Liver (tissue), 9 donors: ENCODE measurements around the gene SLC25A43. TPM values are rescaled to one million over a fixed set of nuclear protein-coding genes. Genes with fewer than 3 reads are reported as not detected.

Experiments used
- DNase-seq: peaks from one replicate; pipeline ENCODE4 v3.0.0-alpha.2; 2017; ENCODE audit warnings: low spot score
- H3K27ac ChIP-seq, 2 donors: one replicate each; pipeline ENCODE4 v1.7.0; 2013; ENCODE audit warnings: inconsistent platforms in 2 of 2, low read length in 2 of 2, control low read depth in 1 of 2, low read depth in 1 of 2, mild to moderate bottlenecking in 1 of 2
- H3K27me3 ChIP-seq, 4 donors: one replicate each; pipeline versions ENCODE4 v1.6.1 to v1.7.0; 2013; ENCODE audit warnings: low read length in 3 of 4, inconsistent platforms in 1 of 4, mild to moderate bottlenecking in 1 of 4, moderate library complexity in 1 of 4; ENCODE audit not compliant: control insufficient read depth in 4 of 4, insufficient read depth in 4 of 4
- H3K36me3 ChIP-seq, 4 donors: one replicate each; pipeline versions ENCODE4 v1.6.1 to v1.7.0; 2013; ENCODE audit warnings: low read length in 3 of 4, mild to moderate bottlenecking in 3 of 4, low read depth in 1 of 4, moderate library complexity in 1 of 4; ENCODE audit not compliant: control insufficient read depth in 4 of 4, insufficient read depth in 3 of 4
- H3K4me1 ChIP-seq, 4 donors: one replicate each; pipeline versions ENCODE4 v1.6.1 to v1.7.0; 2013; ENCODE audit warnings: low read length in 3 of 4, mild to moderate bottlenecking in 3 of 4, moderate library complexity in 1 of 4; ENCODE audit not compliant: control insufficient read depth in 4 of 4, insufficient read depth in 4 of 4
- H3K4me3 ChIP-seq, 3 donors: one replicate each; pipeline versions ENCODE4 v1.6.1 to v1.7.0; 2013; ENCODE audit warnings: low read length in 3 of 3, control low read depth in 1 of 3, low read depth in 1 of 3, mild to moderate bottlenecking in 1 of 3
- H3K9ac ChIP-seq, 2 donors: one replicate each; pipeline ENCODE4 v1.7.0; 2013; ENCODE audit warnings: low read length in 2 of 2, mild to moderate bottlenecking in 2 of 2, moderate library complexity in 2 of 2, control low read depth in 1 of 2, low read depth in 1 of 2
- H3K9me3 ChIP-seq, 4 donors: one replicate each; pipeline versions ENCODE4 v1.6.1 to v1.7.0; 2013; ENCODE audit warnings: low read length in 3 of 4; ENCODE audit not compliant: control insufficient read depth in 4 of 4
- ATF3 ChIP-seq: IDR thresholded peaks from 2 replicates; pipeline ENCODE4 v1.6.1; 2016; ENCODE audit warnings: antibody characterized with exemption
- CTCF ChIP-seq: fragments of 150-350 bp; IDR thresholded peaks from 2 replicates; pipeline ENCODE4 v1.5.1; 2017; ENCODE audit warnings: improper control_type of control experiment, low read depth, low read length; ENCODE audit not compliant: missing input control
- EGR1 ChIP-seq, 2 donors: IDR thresholded peaks; 2 replicates each; pipeline ENCODE4 v1.6.1; 2016 to 2018; ENCODE audit warnings: antibody characterized with exemption in 2 of 2, low read depth in 2 of 2
- FOXA1 ChIP-seq: IDR thresholded peaks from 2 replicates; pipeline ENCODE4 v1.6.1; 2016; ENCODE audit warnings: antibody characterized with exemption
- FOXA2 ChIP-seq: IDR thresholded peaks from 2 replicates; pipeline ENCODE4 v1.6.1; 2016; ENCODE audit warnings: antibody characterized with exemption
- GABPA ChIP-seq, 2 donors: IDR thresholded peaks in 1 of 2; conservative IDR thresholded peaks in 1 of 2; 2 replicates each; pipeline ENCODE4 v1.6.1; 2016; ENCODE audit warnings: antibody characterized with exemption in 2 of 2, mild to moderate bottlenecking in 1 of 2, moderate library complexity in 1 of 2
- HNF4A ChIP-seq, 2 donors: conservative IDR thresholded peaks; 2 replicates each; pipeline ENCODE4 v1.6.1; 2016; ENCODE audit warnings: antibody characterized with exemption in 2 of 2, mild to moderate bottlenecking in 2 of 2
- HNF4G ChIP-seq: IDR thresholded peaks from 2 replicates; pipeline ENCODE4 v1.6.1; 2016; ENCODE audit warnings: antibody characterized with exemption
- JUND ChIP-seq, 2 donors: IDR thresholded peaks; 2 replicates each; pipeline ENCODE4 v1.6.1; 2016; ENCODE audit warnings: antibody characterized with exemption in 2 of 2
- MAX ChIP-seq: IDR thresholded peaks from 2 replicates; pipeline ENCODE4 v1.6.1; 2016; ENCODE audit warnings: antibody characterized with exemption
- NR2F2 ChIP-seq: IDR thresholded peaks from 2 replicates; pipeline ENCODE4 v1.6.1; 2016; ENCODE audit warnings: antibody characterized with exemption
- RAD21 ChIP-seq, 2 donors: IDR thresholded peaks; 2 replicates each; pipeline ENCODE4 v1.6.1; 2016; ENCODE audit warnings: antibody characterized with exemption in 2 of 2, mild to moderate bottlenecking in 2 of 2
- REST ChIP-seq: IDR thresholded peaks from 2 replicates; pipeline ENCODE4 v1.6.1; 2016; ENCODE audit warnings: antibody characterized with exemption, mild to moderate bottlenecking
- RXRA ChIP-seq, 2 donors: IDR thresholded peaks; 2 replicates each; pipeline ENCODE4 v1.6.1; 2017 to 2018; ENCODE audit warnings: antibody characterized with exemption in 2 of 2, mild to moderate bottlenecking in 1 of 2
- SP1 ChIP-seq: IDR thresholded peaks from 2 replicates; pipeline ENCODE4 v1.6.1; 2018; ENCODE audit warnings: antibody characterized with exemption, mild to moderate bottlenecking
- TAF1 ChIP-seq: conservative IDR thresholded peaks from 2 replicates; pipeline ENCODE4 v1.6.1; 2016; ENCODE audit warnings: antibody characterized with exemption, mild to moderate bottlenecking
- YY1 ChIP-seq: IDR thresholded peaks from 2 replicates; pipeline ENCODE4 v1.6.1; 2016; ENCODE audit warnings: antibody characterized with exemption, mild to moderate bottlenecking
- ZBTB33 ChIP-seq: IDR thresholded peaks from 2 replicates; pipeline ENCODE4 v1.6.1; 2016; ENCODE audit warnings: antibody characterized with exemption
- WGBS: extraction: QIAGEN DNeasy Blood & Tissue Kit; methylation state at CpG from one replicate; pipeline ENCODE4 v1.1.7; 2013; 5-methylcytosine and 5-hydroxymethylcytosine counted together
- polyA plus RNA-seq, 2 donors: library from polyadenylated mRNA; stranded (reverse) in 1 of 2; unstranded in 1 of 2; fragments of 200-250 nt in 1 of 2; fragments of >200 nt in 1 of 2; fragmentation: Nextera tagmentation in 1 of 2; extraction: Ambion mirVana in 1 of 2; gene quantifications; one replicate each; pipeline versions ENCODE4 v1.2.1 to v1.2.3, GENCODE V29; 2013 to 2015
- total RNA-seq, 2 donors: library from RNA; depleted of rRNA; stranded (reverse); fragments of >200 nt; gene quantifications; one replicate each; pipeline ENCODE4 v1.2.3, GENCODE V29; 2014
- donor health status: healthy.
- donor health status: healthy.
- donor health status: healthy.
- donor health status: healthy.
- donor health status: healthy.

Gene SLC25A43
- total and polyA plus RNA-seq, 4 donors: 4.5 to 10.9 (median 5.6) TPM

- no peak for DNase-seq
These were observed 6.0 kb upstream of the SLC25A43 start for GRCh38 chrX:119393144-119393543.

More at GRCh38 chrX:119393144-119393543, 6.0 kb upstream of the SLC25A43 start:
- 89% methylated on average over 2 of the region's 2 CpGs for WGBS
- Histone ChIP-seq H3K36me3 (no peaks in the 10 kb centered on the region), H3K27me3 (no peaks in the 10 kb centered on the region), H3K4me1 (peaks cover 2 to 15% (median 11%) of the 10 kb centered on the region in 4 donors), H3K9me3 (no peaks in the 10 kb centered on the region), H3K9ac (no peak overlapping the region), H3K4me3 (no peak overlapping the region), H3K27ac (no peak overlapping the region)
- TF ChIP-seq FOXA2 (no peak), ATF3 (no peak), REST (no peak), RXRA (IDR thresholded peaks at IDR 0.05) (no peak), NR2F2 (no peak), MAX (no peak), CTCF (no peak), TAF1 (no peak), HNF4G (no peak), HNF4A (conservative IDR thresholded peaks at IDR 0.05) (no peak), ZBTB33 (no peak), GABPA (IDR thresholded peaks at IDR 0.05 in 1 of 2, conservative IDR thresholded peaks at IDR 0.05 in 1 of 2) (no peak), FOXA1 (no peak), YY1 (no peak), SP1 (no peak), RAD21 (IDR thresholded peaks at IDR 0.05) (no peak), JUND (IDR thresholded peaks at IDR 0.05) (no peak), EGR1 (IDR thresholded peaks at IDR 0.05; ENCODE audit: low read depth in 2 of 2) (no peak)
